ENCODE results near the gene CSNK1D.
A peak's percentile ranks its signal among the peaks of the same experiment; 100 is the strongest.

CSNK1D gene

GRCh38 chr17:82219753-82220709 is 53.5 kb downstream of the CSNK1D start:
- no peak for TF ChIP-seq TAF1 (IDR thresholded peaks at IDR 0.05; ENCODE audit: borderline replicate concordance, insufficient read depth, low read length)
- TF ChIP-seq SIN3A (IDR thresholded peaks at IDR 0.05; ENCODE audit: borderline replicate concordance, insufficient read depth, low read length), result no peak
- TF ChIP-seq FOXP2 (optimal IDR thresholded peaks at IDR 0.05; ENCODE audit: borderline replicate concordance, extremely low read depth, extremely low read length, insufficient read depth), result no peak
- TF ChIP-seq POLR2AphosphoS5 (IDR thresholded peaks at IDR 0.05; ENCODE audit: low read depth, low read length), result no peak
- no peak for TF ChIP-seq REST (IDR thresholded peaks at IDR 0.05; ENCODE audit: insufficient read depth in 1 of 2, low read depth in 2 of 2, low read length in 2 of 2)

GRCh38 chr17:82219083-82219482 is 54.4 kb downstream of the CSNK1D start:
- no peak for TF ChIP-seq SIN3A (IDR thresholded peaks at IDR 0.05; ENCODE audit: borderline replicate concordance, insufficient read depth, low read length)
- no peak for TF ChIP-seq REST (IDR thresholded peaks at IDR 0.05; ENCODE audit: insufficient read depth in 1 of 2, low read depth in 2 of 2, low read length in 2 of 2)
- no peak for TF ChIP-seq TAF1 (IDR thresholded peaks at IDR 0.05; ENCODE audit: borderline replicate concordance, insufficient read depth, low read length)
- no peak for TF ChIP-seq POLR2AphosphoS5 (IDR thresholded peaks at IDR 0.05; ENCODE audit: low read depth, low read length)
- no peak for TF ChIP-seq FOXP2 (optimal IDR thresholded peaks at IDR 0.05; ENCODE audit: borderline replicate concordance, extremely low read depth, extremely low read length, insufficient read depth)

- no peak for TF ChIP-seq FOXP2 (optimal IDR thresholded peaks at IDR 0.05; ENCODE audit: borderline replicate concordance, extremely low read depth, extremely low read length, insufficient read depth)
Observed at GRCh38 chr17:82218349-82219075, 55.0 kb downstream of the CSNK1D start.

GRCh38 chr17:82217530-82218204 is 55.8 kb downstream of the CSNK1D start:
- TF ChIP-seq FOXP2 (optimal IDR thresholded peaks at IDR 0.05; ENCODE audit: borderline replicate concordance, extremely low read depth, extremely low read length, insufficient read depth) (peak; percentile 60), POLR2AphosphoS5 (IDR thresholded peaks at IDR 0.05; ENCODE audit: low read depth, low read length) (peak; percentile 38; the same call in 1 of the 2 replicates), TAF1 (IDR thresholded peaks at IDR 0.05; ENCODE audit: borderline replicate concordance, insufficient read depth, low read length) (no peak), REST (IDR thresholded peaks at IDR 0.05; ENCODE audit: insufficient read depth in 1 of 2, low read depth in 2 of 2, low read length in 2 of 2) (peak in 1 of 2 experiments; percentile 49; a peak in 1 of 4 replicates), SIN3A (IDR thresholded peaks at IDR 0.05; ENCODE audit: borderline replicate concordance, insufficient read depth, low read length) (no peak)

GRCh38 chr17:82217120-82217529 is 56.4 kb downstream of the CSNK1D start:
- no peak for TF ChIP-seq TAF1 (IDR thresholded peaks at IDR 0.05; ENCODE audit: borderline replicate concordance, insufficient read depth, low read length)
- no peak for TF ChIP-seq SIN3A (IDR thresholded peaks at IDR 0.05; ENCODE audit: borderline replicate concordance, insufficient read depth, low read length)
- TF ChIP-seq POLR2AphosphoS5 (IDR thresholded peaks at IDR 0.05; ENCODE audit: low read depth, low read length), result no peak
- no peak for TF ChIP-seq FOXP2 (optimal IDR thresholded peaks at IDR 0.05; ENCODE audit: borderline replicate concordance, extremely low read depth, extremely low read length, insufficient read depth)
- no peak for TF ChIP-seq REST (IDR thresholded peaks at IDR 0.05; ENCODE audit: insufficient read depth in 1 of 2, low read depth in 2 of 2, low read length in 2 of 2)

Data from PFSK-1 (cell line).